Stimulated activated CD8-positive, alpha-beta memory T cell treated with anti-CD3 and anti-CD28 coated beads, Interleukin-7, amount 100 ng/mL, for 1 hour (primary cell): ENCODE data around the gene ADCY9.
A peak's percentile ranks its signal among the peaks of the same experiment; 100 is the strongest.
"Not testable (repeated sequence)": the region's sequence is repeated elsewhere in the genome, so short reads cannot be mapped to it uniquely, and the experiment has no call there.

ENCODE experiments used
- DNase-seq, 2 donors: peaks; one replicate each; pipeline ENCODE4 v3.0.0-alpha.2; 2020; ENCODE audit warnings: low read depth in 2 of 2

Gene ADCY9

DNA sequence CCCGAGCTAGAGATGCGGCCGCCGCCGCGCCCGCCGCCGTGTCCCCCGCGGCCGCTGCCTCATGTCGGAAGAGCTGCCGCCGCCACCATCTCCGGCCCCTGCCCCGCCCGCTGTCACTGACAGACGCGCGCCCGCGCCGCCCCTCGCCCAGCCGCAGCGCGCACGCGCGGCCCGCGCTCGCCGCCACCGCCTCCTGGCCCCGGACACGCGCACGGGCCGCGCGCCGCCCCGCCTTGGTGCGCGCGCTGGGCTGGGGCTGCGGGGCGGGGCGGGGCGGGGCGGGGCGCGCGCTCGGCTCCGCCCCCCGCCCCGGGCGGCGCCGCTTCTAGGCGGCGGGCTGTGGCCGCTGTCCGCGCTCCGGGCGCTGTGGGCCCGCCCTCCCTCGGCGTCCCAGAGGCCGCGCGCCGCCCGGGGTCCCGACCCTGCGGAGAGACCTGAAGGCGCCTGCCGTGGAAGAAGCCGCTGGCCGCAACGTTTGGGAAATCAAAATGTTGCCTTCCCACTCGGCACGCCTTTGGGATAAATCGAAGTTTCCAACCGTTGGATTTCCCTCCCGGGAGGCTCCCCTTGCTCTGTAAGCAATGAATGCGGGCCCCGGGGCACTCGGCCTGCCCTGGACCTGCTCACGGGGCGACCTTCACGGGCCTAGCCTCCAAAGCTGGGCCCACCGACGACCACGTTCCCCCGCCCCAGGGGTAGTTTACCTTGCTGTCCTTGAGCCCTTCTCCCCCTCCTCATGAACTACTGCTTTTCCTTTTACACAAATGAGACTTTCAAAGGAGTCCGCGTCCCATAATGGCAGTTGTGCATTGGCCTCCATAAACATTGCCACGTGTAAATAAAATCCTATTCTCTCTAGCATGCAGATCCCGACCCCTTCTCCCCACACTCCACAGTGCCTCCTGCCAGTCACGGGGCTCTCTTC, at the start of gene ADCY9:
TSS of gene ADCY9 (minus strand) at position 118 of the 925 bp plus-strand sequence. CDS start 1,000 bp downstream, outside the sequence.
- peak; percentile 51 to 52 for DNase-seq

DNA sequence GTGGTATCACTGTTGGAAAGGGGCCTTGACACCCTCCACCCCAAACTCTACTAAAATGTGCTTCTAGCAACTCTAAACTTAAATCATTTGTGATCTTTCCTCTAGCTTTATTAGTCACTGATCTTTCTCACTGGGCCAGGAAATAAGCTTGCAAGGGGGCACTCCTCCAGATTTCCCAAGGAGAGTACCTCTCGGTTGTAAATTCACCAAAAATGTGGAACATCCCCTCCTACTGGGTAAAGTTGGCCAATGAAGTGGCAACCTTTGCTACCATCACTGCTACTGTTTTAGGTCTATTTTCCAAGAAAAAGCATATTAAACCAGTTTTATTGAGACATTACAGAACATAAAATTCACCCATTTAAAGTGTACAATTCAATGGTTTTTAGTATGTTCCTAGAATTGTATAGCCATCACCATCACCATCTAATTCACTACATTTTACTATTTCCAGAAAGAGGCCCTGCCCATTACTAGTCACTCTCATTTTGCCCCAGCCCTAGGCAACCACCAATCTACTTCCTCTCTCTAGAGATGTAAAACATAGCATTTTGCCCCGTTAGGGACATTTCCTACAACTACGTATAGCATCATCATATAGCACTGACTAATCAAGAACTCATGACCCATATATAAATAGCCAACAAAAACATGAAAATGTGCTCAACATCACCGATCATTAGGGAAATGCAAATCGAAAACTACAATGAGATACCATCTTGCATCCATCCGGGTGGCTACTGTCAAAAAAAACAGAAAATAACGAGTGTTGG, 44.6 kb upstream of the ADCY9 start:
- DNase-seq = no peak

DNA sequence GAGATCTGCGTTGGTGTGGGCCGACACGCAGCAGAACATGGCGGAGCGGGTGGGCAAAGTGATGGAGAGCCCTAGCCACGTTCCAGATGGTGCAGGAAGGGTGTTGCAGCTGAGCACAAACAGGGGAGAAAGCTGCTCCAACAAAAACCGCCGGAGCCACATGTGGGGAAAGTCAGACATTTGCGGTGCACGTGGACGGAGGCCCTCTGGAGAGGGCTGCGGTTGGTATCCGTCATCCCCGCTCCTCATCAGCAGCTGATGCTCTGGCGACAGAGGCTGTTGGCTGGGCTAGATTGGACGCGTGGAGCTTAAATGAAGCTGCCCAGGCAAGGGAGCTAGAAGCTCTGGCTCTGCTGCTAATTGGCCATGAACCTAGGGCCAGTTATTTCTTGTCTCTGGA, 43.5 kb upstream of the ADCY9 start:
- no peak for DNase-seq

DNA sequence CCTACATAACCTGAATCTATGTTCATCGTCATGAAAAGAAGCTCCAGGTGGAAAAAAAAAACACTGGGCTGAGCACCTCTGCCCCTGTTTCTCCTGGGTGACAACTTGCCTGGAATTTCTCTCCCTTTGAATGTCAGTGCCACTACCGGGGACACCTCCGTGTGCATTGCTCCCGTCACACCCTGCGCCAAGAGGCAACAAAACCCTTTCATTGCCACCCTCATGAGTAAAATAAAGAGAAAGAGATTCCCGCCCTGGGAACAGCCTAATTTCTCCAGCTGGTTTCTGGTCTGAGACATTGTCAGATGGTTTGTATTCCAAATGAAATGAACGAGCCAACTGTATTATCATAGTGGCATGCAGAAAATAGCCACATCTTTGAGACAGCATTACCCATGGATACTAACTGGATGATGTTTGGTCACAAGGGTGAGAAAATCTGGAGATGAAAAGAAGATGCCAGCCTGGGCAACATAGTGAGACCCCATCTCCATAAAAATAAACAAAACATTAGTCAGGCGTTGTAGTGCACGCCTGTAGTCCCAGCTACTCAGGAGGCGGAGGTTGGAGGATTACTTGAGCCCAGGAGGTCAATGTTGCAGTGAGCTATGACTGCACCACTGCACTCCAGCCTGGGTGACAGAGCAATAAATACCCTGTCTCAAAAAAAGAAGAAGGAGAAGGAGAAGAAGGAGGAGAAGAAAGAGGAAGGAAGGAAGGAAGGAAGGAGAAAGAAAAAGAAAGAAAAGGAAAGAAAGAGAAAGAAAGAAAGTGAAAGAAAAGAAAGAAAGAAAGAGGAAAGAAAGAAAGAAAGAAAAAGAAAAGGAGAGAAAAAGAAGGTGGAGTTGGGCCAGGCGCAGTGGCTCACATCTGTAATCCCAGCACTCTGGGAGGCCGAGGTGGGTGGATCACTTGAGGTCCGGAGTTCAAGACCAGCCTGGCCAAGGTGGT, 42.2 kb upstream of the ADCY9 start:
- no peak for DNase-seq

DNA sequence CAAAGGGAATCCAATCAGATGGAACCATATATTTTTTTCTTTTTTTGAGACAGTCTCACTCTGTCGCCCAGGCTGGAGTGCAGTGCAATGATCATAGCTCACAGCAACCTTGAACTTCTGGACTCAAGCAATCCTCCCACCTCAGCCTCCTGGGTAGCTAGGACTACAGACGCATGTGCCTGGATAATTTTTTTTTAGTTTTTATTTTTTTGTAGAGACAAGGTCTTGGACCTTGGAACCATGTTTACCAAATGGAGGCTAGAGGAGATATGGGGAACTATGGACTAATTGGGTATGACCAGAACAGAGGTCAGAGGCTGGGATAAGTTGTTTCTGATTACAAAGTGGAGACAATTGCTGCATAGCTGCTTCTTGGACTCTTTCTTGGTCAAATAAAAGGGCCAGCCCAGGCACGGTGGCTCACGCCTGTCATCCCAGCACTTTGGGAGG, 41.2 kb upstream of the ADCY9 start:
- no peak for DNase-seq

DNA sequence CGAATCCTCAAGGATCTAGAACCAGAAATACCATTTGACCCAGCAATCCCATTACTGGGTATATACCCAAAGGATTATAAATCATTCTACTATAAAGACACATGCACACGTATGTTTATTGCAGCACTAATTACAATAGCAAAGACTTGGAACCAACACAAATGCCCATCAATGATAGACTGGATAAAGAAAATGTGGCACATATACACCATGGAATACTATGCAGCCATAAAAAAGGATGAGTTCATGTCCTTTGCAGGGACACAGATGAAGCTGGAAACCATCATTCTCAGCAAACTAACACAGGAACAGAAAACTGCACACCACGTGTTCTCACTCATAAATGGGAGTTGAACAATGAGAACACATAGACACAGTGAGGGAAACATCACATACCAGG, 40.3 kb upstream of the ADCY9 start:
- DNase-seq = not testable (repeated sequence)

DNA sequence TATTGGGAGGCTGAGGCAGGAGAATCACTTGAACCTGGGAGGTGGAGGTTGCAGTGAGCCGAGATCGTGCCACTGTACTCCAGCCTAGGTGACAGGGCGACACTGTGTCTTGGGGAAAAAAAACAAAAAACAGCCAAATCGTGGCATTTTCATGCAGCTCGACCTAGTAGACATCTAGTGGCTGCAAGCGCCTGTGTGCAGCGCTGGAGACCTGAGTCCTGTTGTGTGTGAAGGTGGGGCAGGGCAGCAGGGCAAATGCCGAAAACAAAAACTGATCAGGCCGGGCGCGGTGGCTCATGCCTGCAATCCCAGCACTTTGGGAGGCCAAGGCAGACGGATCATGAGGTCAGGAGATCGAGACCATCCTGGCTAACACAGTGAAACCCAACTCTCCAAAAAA, 37.1 kb upstream of the ADCY9 start:
- DNase-seq = not testable (repeated sequence)

DNA sequence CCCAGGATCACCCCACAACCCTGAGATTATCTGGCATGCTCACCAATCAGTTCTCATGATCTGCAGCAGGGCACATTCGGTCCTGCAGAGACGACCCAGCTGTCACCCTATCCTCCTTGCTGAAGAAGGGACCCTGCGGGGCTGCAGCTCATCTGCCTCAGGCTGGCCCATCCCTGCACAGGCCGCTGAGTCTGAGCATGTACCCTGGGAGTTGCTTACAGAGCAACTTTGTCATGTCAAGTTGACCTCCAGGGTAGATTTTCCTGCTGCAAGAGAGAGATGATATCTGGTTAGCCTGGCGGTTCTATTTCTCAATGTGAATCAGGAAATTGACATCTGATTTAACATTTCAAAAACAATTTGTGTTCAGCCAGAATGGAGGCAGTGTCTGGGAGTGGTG, 36.0 kb upstream of the ADCY9 start:
- DNase-seq = no peak

DNA sequence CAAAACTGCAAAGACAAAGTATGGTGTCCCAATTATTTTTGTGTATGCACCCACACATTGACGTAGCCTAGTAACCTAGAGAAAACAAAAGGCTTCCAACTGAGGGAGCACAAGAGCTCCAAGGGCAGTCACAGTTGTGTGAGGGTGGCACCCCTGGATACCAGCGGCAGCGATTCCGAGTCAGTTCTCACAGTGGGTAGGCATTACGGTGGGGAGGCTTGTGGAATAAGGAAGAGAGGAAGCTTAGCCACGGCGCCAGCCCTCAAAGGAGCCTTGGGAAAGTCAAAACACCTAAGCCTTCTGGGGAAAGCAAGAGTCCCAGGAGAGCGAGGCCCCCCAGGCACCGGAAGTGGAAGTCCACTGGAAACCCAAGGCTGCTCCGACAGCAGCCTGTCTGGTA, 31.0 kb upstream of the ADCY9 start:
- no peak for DNase-seq

DNA sequence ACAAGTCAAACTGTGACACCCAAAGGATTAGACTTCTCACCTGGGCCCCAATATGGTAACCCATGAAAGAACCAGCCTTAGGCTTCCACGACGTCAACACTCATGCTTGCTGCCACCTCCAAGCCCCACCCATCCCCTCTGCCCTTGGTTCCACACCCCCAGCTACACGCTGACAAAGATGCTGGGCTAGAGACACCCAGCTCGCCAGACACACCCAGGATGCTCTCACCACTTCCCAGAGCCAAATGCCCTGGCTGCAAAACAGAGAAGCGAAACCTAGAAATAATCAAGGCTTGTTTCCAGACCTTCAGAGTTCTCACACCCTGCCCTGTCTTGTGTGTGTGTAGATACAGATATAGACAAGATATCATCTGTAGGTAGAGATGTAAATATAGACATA, 26.0 kb upstream of the ADCY9 start:
- peak in 1 of 2 donors; percentile 3 for DNase-seq

DNA sequence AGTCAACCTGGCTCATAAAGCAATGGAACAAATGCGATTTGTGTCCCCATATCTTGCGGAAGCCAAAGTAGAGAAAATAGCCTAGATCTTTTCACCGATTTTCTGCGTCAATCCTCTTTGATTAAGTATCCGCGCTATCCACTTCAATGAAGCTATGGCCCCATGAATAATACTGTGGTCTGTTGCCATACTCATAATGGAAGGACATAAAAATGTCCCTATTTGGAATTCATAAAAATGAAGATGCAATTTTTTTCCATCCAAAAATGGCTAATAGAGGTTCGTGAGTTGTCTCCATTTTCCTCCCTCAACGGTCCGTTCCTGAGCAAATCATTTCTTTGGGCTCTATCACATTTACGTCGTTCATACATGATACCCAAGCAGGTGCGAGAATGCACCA, 25.4 kb upstream of the ADCY9 start:
- no peak for DNase-seq

DNA sequence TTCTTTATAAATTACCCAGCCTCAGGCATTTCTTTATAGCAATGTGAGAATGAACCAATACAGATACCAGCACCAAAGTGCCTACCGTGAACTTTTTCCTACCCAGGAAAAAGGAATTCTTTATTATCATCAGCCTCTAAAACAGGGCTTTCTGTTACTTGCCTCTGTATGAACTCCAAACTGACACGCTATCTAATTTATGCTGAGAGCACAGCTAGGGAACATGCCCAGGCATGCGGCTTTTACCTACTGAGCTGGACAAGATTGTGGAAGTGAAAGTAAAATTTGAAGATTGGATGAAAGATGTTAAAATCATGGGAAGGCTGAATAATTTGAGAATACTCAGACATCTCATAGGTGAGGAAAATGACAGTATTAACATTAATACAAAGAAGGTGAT, 24.4 kb upstream of the ADCY9 start:
- no peak for DNase-seq

DNA sequence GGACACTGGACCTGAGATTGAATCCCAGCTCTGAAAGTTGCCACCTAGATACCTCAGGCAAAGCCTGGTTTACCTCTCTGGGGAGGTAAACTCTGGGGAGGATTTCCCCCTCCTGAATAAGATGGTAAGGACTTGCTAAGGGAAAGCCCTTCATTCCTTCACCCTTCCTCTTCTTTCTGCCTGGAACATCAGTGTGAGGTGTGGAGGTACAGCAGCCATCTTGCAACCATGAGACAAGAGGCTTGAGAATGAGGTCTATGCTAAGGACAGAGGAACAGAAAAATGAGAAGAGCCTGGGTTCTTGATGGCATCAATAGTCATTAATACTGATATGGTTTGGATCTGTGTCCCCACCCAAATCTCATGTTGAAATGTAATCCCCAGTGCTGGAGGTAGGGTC, 23.7 kb upstream of the ADCY9 start:
- no peak for DNase-seq

DNA sequence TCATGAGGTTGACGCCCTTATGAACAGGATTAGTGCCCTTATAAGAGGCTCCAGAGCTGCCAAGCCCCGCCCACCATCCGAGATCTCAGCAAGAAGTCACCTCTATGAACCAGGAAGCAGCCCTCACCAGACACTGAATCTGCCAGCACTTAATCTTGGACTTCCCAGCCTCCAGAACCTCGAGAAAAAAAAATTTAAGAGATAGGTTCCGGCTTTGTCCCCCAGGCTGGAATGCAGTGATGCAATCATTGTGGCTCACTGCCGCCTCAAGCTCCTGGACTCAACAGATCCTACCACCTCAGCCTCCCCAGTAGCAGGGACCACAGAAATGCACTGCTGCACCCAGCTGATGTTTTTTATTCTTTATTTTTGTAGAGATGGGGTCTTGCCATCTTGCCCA, 22.5 kb upstream of the ADCY9 start:
- DNase-seq = no peak

DNA sequence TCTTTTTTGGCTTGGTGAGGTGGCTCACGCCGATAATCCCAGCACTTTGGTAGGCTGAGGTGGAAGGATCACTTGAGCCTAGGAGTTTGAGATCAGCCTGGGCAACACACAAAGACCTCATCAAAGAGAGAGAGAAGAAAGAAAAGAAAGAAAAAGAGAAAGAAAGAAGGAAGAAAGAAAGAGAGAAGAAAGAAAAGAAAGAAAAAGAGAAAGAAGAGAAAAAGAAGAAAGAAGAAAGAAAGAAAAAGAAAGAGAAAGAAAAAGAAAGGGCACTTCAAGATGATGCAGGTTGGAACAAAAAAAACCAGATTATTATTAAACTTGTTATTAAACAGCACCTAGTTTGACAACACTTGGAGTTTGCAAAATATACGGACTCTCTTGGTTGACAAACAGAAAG, 21.2 kb upstream of the ADCY9 start:
- DNase-seq = no peak

DNA sequence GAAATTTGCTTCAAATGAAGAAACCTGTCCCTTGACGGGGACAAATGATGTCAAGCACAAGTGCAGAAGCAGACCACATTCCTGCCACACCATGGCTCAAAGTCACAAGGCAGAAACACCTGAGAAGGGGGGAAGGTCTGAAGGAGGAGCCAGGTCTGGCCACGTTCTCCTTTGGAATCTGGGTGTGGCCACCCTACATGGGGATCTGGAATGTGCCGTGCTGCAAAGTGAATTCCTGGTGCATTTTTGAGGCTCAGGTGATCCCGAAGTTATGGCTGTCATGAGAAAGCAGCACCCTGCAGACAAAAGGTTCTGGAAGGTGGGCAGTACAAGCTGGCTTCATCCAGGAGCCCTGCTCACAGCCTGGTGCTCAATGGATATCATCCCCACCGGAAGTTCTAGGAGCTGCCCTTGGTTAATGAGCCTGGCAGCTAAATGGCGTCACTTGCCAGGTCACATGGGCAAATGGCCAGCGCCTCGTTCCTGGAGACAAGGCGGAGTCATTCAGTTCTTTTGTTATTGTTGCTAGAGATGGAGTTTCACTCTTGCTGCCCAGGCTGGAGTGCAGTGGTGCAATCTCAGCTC, 20.1 kb upstream of the ADCY9 start:
- no peak for DNase-seq

DNA sequence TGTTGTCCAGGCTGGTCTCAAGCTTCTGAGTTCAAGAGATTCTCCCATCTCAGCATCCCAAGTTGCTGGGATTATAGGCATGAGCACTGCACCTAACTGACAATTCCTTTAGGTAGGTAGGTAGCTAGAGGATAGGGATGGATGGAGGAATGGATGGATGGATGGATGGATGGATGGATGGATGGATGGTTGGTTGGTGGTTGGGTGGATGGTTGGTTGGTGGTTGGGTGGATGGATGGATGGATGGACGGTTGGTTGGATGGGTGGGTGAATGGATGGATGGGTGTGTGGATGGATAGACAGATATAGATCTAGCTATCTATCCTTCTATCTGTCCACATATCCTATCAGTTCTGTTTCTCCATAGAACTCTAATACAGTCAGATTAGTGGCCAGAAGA, 19.3 kb upstream of the ADCY9 start:
- DNase-seq = no peak

DNA sequence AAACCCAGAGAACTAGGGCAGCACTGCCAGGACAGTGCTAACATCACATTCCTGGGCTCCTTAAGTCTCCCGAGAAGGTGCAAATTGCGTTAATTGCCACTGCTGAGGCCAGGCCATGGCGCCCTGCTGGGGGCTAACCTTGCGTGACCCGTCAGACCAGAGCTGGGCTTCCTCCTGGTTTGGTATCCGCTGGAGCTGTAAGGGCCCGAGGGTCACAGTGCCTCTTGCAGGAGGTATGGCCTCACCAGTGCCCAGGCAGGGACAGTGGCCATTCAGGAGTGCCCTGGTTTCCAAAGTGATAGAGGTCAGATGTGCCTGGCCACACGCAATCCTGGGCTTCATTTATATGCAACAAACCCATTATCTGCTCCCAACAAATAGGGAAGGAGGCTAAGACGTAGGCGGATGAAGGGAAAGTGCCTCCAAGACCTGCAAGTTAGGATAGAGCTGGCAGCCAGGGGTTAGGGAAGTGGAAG, 17.7 kb upstream of the ADCY9 start:
- DNase-seq = no peak

DNA sequence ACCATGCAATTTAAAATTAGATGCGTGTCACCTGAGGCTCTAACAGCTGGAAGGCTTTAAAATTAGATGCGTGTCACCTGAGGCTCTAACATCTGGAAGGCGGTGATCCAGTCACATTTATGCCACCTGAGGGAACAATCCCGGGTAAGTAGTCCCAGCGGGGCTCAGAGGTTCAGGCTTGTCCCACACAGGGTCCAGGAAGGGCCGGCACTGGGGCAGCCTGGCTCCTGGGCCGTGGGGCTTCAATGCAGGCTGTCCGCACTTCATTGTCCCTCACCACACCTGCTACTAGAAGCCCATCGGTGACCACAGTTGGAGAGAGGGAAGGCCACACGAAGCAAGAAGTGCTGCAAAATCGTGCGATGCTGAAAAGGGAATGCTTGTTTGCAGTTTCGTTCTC, 15.4 kb upstream of the ADCY9 start:
- DNase-seq = no peak

DNA sequence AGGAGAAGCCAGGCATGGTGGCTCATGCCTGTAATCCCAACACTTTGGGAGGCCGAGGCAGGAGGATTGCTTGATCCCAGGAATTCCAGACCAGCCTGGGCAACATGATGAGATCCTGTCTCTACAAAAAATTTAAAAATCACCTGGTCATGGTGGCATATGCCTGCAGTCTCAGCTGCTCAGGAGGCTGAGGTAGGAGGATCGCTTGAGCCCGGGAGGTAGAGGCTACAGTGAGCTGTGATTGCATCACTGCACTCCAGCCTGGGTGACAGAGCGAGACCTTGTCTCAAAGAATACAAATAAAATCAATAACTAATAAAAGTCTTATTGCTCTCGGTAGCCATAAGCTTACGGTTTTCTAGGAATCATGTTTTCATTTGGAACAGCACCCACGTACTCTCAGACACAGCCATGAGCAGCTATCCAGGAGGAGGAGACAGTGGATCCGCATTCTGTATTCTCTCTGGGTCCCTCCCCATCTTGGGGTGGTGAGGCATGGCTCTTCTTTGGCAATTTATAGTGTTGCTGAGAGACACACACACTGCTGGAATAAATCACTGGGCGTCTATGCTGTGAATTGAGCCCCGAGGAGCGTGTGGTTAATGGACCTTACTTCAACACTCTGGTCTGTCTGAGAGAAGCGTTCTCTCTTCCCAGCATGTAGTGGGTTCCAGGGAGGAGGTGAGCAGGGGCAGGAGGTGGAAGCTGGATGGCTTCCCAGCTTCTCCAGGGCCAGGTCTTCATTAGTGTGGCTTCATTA, 8.5 kb upstream of the ADCY9 start:
- no peak for DNase-seq
